ENCODE results near the gene RASD2.

GRCh38 chr22:35516723-35517122 lies 23.9 kb upstream of the RASD2 start:
- no peak for TF ChIP-seq CTCF (conservative IDR thresholded peaks at IDR 0.05; ENCODE audit: low read length)
- TF ChIP-seq EZH2phosphoT487 (IDR thresholded peaks at IDR 0.05; ENCODE audit: borderline replicate concordance, low read depth, low read length), result no peak

Data from OCI-LY7 (cell line).